Keratinocyte (primary cell): ENCODE data around the gene SPATA20. TPM values are rescaled to one million over a fixed set of nuclear protein-coding genes. Genes with fewer than 3 reads are reported as not detected.

Experiments used
- DNase-seq: peaks from one replicate; pipeline ENCODE4 v3.0.0-alpha.2; 2011; ENCODE audit warnings: low read depth, missing footprints, low spot score
- FAIRE-seq: peaks from 2 replicates; lab custom pipeline; 2011; peaks lifted over from hg19 to GRCh38; lab: Jason Lieb, UNC
- H2AFZ ChIP-seq: 2 replicates; pipeline ENCODE4 v1.6.0; 2012; ENCODE audit warnings: low read length, control low read depth, inconsistent platforms; ENCODE audit not compliant: control insufficient read depth
- H3K27ac ChIP-seq: 2 replicates; pipeline ENCODE4 v1.5.1; 2011; ENCODE audit warnings: low read length; ENCODE audit not compliant: control insufficient read depth, insufficient read depth
- H3K27me3 ChIP-seq: 3 replicates; pipeline ENCODE4 v1.6.0; 2011; ENCODE audit warnings: low read length; ENCODE audit not compliant: control insufficient read depth, insufficient read depth; ENCODE audit errors: extremely low read depth
- H3K36me3 ChIP-seq, 2 experiments: 2 replicates in 1 of 2; 3 replicates in 1 of 2; pipeline ENCODE4 v1.5.1; 2011; ENCODE audit warnings: low read length in 2 of 2, mild to moderate bottlenecking in 1 of 2; ENCODE audit not compliant: control insufficient read depth in 2 of 2, insufficient read depth in 2 of 2; ENCODE audit errors: extremely low read depth in 1 of 2
- H3K4me1 ChIP-seq: 3 replicates; pipeline ENCODE4 v1.5.1; 2011; ENCODE audit warnings: low read length; ENCODE audit not compliant: control insufficient read depth, insufficient read depth; ENCODE audit errors: extremely low read depth
- H3K4me2 ChIP-seq: 3 replicates; pipeline ENCODE4 v1.6.0; 2011; ENCODE audit warnings: low read depth, low read length; ENCODE audit not compliant: control insufficient read depth, insufficient read depth; ENCODE audit errors: extremely low read depth
- H3K4me3 ChIP-seq, 3 experiments: fragments of 200-600 bp in 1 of 3; sonication (generic) in 1 of 3; 2 replicates in 2 of 3; 3 replicates in 1 of 3; pipeline ENCODE4 v1.5.1; 2011 to 2016; ENCODE audit warnings: low read length in 3 of 3, mild to moderate bottlenecking in 3 of 3, control low read depth in 2 of 3, inconsistent platforms in 1 of 3, low read depth in 1 of 3, mixed read lengths in 1 of 3, mixed run types in 1 of 3, moderate library complexity in 1 of 3; ENCODE audit not compliant: control insufficient read depth in 2 of 3, insufficient read depth in 2 of 3; ENCODE audit errors: extremely low read depth in 1 of 3
- H3K79me2 ChIP-seq: 2 replicates; pipeline ENCODE4 v1.6.0; 2012; ENCODE audit warnings: low read length; ENCODE audit not compliant: control insufficient read depth, insufficient read depth
- H3K9ac ChIP-seq: 3 replicates; pipeline ENCODE4 v1.6.0; 2011; ENCODE audit warnings: low read length; ENCODE audit not compliant: control insufficient read depth, insufficient read depth; ENCODE audit errors: extremely low read depth
- H3K9me1 ChIP-seq: 3 replicates; pipeline ENCODE4 v1.6.0; 2011; ENCODE audit warnings: low read length; ENCODE audit not compliant: control insufficient read depth, insufficient read depth; ENCODE audit errors: extremely low read depth
- H3K9me3 ChIP-seq: 2 replicates; pipeline ENCODE4 v1.5.1; 2012; ENCODE audit warnings: low read depth, low read length; ENCODE audit not compliant: control insufficient read depth
- H4K20me1 ChIP-seq: 3 replicates; pipeline ENCODE4 v1.6.0; 2011; ENCODE audit warnings: low read length; ENCODE audit not compliant: control insufficient read depth, insufficient read depth; ENCODE audit errors: extremely low read depth
- EZH2 ChIP-seq: IDR thresholded peaks from one replicate; pipeline ENCODE4 v1.6.1; 2012; ENCODE audit warnings: inconsistent platforms, mild to moderate bottlenecking, low read length, moderate library complexity
- dilution Hi-C: fragments of 300-500 bp; cut with MboI; formaldehyde crosslinking; loops from one replicate; pipeline ENCODE4 v1.7.0; 2020; ENCODE audit warnings: low sequenced_read_pairs; ENCODE audit not compliant: extremely low pct_ligation_motif_present
- polyA plus RNA-seq, 5 experiments: library from polyadenylated mRNA; depleted of rRNA in 3 of 5; stranded (reverse) in 3 of 5; stranded (forward) in 1 of 5; unstranded in 1 of 5; fragments of >200 nt; gene quantifications; 1 replicate in 1 of 5; 2 replicates in 3 of 5; 3 replicates in 1 of 5; pipeline versions ENCODE4 v1.2.1 to v1.2.3, GENCODE V29; 2011 to 2012; ENCODE audit warnings: missing spikeins in 2 of 5, low read depth in 1 of 5, low replicate concordance in 1 of 5
- TF ChIP-seq, protein P1 (sequence below), 3 experiments: IDR thresholded peaks in 1 of 3; conservative IDR thresholded peaks in 1 of 3; optimal IDR thresholded peaks in 1 of 3; 2 replicates in 2 of 3; 3 replicates in 1 of 3; pipeline versions ENCODE3 to v1.5.1; 2011; ENCODE audit warnings: low read length in 3 of 3, mild to moderate bottlenecking in 3 of 3, moderate library complexity in 2 of 3, control low read depth in 1 of 3, inconsistent platforms in 1 of 3; ENCODE audit not compliant: insufficient read depth in 2 of 3; ENCODE audit errors: extremely low read depth in 1 of 3

SPATA20 gene
- polyA plus RNA-seq, 1 donor (not counting 4 experiments of a cell fraction or from before 2014, with no cell fraction given) = 17.2 TPM

DNA sequence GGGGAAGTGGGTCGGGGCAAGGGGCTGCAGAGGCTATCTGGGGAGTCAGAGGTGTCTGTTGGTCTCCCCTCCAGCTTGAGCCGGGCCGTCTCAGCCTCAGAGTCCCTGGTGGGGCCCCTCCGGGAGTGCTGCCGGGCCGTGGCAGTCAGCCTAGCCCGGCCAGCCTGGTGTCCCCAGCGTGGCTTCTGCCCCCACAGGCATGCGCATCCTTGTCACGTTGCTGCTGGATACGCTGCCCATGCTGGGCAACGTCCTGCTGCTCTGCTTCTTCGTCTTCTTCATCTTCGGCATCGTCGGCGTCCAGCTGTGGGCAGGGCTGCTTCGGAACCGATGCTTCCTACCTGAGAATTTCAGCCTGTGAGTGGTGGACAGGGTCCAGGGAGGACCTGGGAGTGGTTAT, 24.7 kb downstream of the SPATA20 start:
- dilution Hi-C loops = no loop called here

DNA sequence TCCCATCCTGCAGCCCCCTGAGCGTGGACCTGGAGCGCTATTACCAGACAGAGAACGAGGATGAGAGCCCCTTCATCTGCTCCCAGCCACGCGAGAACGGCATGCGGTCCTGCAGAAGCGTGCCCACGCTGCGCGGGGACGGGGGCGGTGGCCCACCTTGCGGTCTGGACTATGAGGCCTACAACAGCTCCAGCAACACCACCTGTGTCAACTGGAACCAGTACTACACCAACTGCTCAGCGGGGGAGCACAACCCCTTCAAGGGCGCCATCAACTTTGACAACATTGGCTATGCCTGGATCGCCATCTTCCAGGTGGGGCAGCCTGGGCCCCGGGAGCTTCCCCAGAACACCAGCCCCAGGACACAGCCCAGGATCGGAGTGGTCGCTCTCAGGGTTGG, 25.6 kb downstream of the SPATA20 start:
- Histone ChIP-seq H3K27me3 (peaks cover 4% of the 10 kb centered on the region), H3K9ac (no peak overlapping the region), H3K9me1 (no peaks in the 10 kb centered on the region), H2AFZ (no peak overlapping the region), H3K79me2 (no peaks in the 10 kb centered on the region), H3K4me3 (no peak overlapping the region), H3K4me1 (no peaks in the 10 kb centered on the region), H3K36me3 (no peaks in the 10 kb centered on the region), H3K4me2 (no peak overlapping the region), H3K9me3 (no peaks in the 10 kb centered on the region), H4K20me1 (no peaks in the 10 kb centered on the region), H3K27ac (no peak overlapping the region)
- TF ChIP-seq, protein P1, sequence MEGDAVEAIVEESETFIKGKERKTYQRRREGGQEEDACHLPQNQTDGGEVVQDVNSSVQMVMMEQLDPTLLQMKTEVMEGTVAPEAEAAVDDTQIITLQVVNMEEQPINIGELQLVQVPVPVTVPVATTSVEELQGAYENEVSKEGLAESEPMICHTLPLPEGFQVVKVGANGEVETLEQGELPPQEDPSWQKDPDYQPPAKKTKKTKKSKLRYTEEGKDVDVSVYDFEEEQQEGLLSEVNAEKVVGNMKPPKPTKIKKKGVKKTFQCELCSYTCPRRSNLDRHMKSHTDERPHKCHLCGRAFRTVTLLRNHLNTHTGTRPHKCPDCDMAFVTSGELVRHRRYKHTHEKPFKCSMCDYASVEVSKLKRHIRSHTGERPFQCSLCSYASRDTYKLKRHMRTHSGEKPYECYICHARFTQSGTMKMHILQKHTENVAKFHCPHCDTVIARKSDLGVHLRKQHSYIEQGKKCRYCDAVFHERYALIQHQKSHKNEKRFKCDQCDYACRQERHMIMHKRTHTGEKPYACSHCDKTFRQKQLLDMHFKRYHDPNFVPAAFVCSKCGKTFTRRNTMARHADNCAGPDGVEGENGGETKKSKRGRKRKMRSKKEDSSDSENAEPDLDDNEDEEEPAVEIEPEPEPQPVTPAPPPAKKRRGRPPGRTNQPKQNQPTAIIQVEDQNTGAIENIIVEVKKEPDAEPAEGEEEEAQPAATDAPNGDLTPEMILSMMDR (optimal IDR thresholded peaks at IDR 0.05 in 1 of 3, IDR thresholded peaks at IDR 0.05 in 1 of 3, conservative IDR thresholded peaks at IDR 0.05 in 1 of 3; ENCODE audit: extremely low read depth in 1 of 3, insufficient read depth in 2 of 3, low read length in 3 of 3) = no peak
- no peak for TF ChIP-seq EZH2
- DNase-seq = no peak
- no peak for FAIRE-seq
- dilution Hi-C loops = no loop called here

More for the DNA sequence above, 24.7 kb downstream of the SPATA20 start:
- H3K27ac ChIP-seq = no peak overlapping the region
- no peaks in the 10 kb centered on the region for H3K79me2 ChIP-seq
- H3K36me3 ChIP-seq = no peaks in the 10 kb centered on the region
- H4K20me1 ChIP-seq = no peaks in the 10 kb centered on the region
- H3K4me2 ChIP-seq = no peak overlapping the region
- H3K27me3 ChIP-seq = peaks cover 11% of the 10 kb centered on the region
- FAIRE-seq = no peak
- no peak overlapping the region for H3K4me3 ChIP-seq
- TF ChIP-seq, protein P1 (optimal IDR thresholded peaks at IDR 0.05 in 1 of 3, IDR thresholded peaks at IDR 0.05 in 1 of 3, conservative IDR thresholded peaks at IDR 0.05 in 1 of 3; ENCODE audit: extremely low read depth in 1 of 3, insufficient read depth in 2 of 3, low read length in 3 of 3) = no peak
- TF ChIP-seq EZH2 = no peak
- H2AFZ ChIP-seq = no peak overlapping the region
- no peak for DNase-seq
- H3K9ac ChIP-seq = no peak overlapping the region
- no peaks in the 10 kb centered on the region for H3K9me3 ChIP-seq
- no peaks in the 10 kb centered on the region for H3K4me1 ChIP-seq
- H3K9me1 ChIP-seq = no peaks in the 10 kb centered on the region
